Peyer's patch (tissue), 4 donors: Measurements from ENCODE around the gene ZNF75A.

ENCODE experiments used
- CTCF ChIP-seq, 6 experiments: fragments of 450-650 bp in 4 of 6; fragments of 200-600 bp in 2 of 6; sonication (generic) in 1 of 6; IDR thresholded peaks; one replicate each; pipeline ENCODE4 v1.5.1; 2017 to 2019; ENCODE audit warnings: antibody characterized with exemption in 6 of 6, mild to moderate bottlenecking in 3 of 6, moderate library complexity in 1 of 6
- POLR2A ChIP-seq, 2 donors: fragments of 450-650 bp; IDR thresholded peaks; one replicate each; pipeline ENCODE4 v1.5.1; 2017; ENCODE audit warnings: antibody characterized with exemption in 2 of 2, mild to moderate bottlenecking in 2 of 2, moderate library complexity in 2 of 2

GRCh38 chr16:3292604-3293003 lies 12.7 kb upstream of the ZNF75A start:
- TF ChIP-seq CTCF (IDR thresholded peaks at IDR 0.05) (no peak), POLR2A (IDR thresholded peaks at IDR 0.05) (no peak)
